Measurements from ENCODE around the gene RASAL2. TPM values are rescaled to one million over a fixed set of nuclear protein-coding genes. Genes with fewer than 3 reads are reported as not detected.
"Not testable (repeated sequence)": the region's sequence is repeated elsewhere in the genome, so short reads cannot be mapped to it uniquely, and the experiment has no call there.

The RASAL2 gene
- total RNA-seq, 1 donor from 2014 or later, result 7.7 TPM

DNA sequence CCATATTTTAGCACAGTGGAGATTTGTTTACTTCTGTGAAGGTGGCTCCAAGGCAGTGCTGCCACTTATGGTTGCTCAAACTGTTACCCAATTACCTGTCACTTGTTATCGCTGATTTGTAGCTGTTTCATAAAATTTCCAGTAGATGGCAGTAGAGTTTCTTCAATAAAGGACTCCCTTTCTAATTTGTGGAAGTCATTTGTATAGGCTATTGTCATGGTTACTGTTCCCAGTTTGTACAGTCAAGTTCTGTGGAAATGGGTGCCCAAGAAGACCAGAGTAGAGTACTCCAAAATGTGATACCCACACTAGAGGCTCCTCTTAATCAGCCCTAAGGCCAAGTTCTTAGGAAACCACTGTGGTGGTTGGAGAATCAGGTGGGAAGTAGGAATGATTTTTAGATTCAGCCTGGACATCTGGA is 216.8 kb downstream of the RASAL2 start:
- DNase-seq (ENCODE audit: low read depth), result peak; percentile 69
- TF ChIP-seq, protein P1, sequence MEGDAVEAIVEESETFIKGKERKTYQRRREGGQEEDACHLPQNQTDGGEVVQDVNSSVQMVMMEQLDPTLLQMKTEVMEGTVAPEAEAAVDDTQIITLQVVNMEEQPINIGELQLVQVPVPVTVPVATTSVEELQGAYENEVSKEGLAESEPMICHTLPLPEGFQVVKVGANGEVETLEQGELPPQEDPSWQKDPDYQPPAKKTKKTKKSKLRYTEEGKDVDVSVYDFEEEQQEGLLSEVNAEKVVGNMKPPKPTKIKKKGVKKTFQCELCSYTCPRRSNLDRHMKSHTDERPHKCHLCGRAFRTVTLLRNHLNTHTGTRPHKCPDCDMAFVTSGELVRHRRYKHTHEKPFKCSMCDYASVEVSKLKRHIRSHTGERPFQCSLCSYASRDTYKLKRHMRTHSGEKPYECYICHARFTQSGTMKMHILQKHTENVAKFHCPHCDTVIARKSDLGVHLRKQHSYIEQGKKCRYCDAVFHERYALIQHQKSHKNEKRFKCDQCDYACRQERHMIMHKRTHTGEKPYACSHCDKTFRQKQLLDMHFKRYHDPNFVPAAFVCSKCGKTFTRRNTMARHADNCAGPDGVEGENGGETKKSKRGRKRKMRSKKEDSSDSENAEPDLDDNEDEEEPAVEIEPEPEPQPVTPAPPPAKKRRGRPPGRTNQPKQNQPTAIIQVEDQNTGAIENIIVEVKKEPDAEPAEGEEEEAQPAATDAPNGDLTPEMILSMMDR (conservative IDR thresholded peaks at IDR 0.05; ENCODE audit: low read depth, low read length), result peak; percentile 76
- no peak overlapping the region for H3K4me3 ChIP-seq (ENCODE audit: low read depth, low read length)

GRCh38 chr1:178311164-178311563 is 217.3 kb downstream of the RASAL2 start:
- no peak overlapping the region for H3K4me3 ChIP-seq (ENCODE audit: low read depth, low read length)
- TF ChIP-seq, protein P1 (conservative IDR thresholded peaks at IDR 0.05; ENCODE audit: low read depth, low read length), result no peak
- no peak for DNase-seq (ENCODE audit: low read depth)

DNA sequence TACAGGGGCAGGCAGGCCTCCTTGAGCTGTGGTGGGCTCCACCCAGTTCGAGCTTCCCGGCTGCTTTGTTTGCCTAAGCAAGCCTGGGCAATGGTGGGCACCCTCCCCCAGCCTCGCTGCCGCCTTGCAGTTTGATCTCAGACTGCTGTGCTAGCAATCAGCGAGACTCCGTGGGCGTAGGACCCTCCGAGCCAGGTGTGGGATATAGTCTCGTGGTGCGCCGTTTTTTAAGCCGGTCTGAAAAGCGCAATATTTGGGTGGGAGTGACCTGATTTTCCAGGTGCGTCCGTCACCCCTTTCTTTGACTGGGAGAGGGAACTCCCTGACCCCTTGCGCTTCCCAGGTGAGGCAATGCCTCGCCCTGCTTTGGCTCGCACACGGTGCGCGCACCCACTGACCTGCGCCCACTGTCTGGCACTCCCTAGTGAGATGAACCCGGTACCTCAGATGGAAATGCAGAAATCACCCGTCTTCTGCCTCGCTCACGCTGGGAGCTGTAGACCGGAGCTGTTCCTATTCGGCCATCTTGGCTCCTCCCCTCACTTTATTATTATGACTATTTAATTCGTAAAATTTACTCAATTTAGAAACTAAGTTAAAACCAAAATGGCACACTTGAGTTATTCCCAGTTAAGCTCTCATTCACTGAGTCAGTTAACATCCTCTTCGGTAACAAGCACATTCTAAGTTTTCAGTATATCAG is 226.5 kb downstream of the RASAL2 start:
- not testable (repeated sequence) for H3K4me3 ChIP-seq (ENCODE audit: low read depth, low read length); DNase-seq (ENCODE audit: low read depth)

GRCh38 chr1:178323067-178323466 is 229.2 kb downstream of the RASAL2 start:
- DNase-seq (ENCODE audit: low read depth), result no peak
- H3K4me3 ChIP-seq (ENCODE audit: low read depth, low read length), result no peak overlapping the region
- TF ChIP-seq, protein P1 (conservative IDR thresholded peaks at IDR 0.05; ENCODE audit: low read depth, low read length), result no peak

DNA sequence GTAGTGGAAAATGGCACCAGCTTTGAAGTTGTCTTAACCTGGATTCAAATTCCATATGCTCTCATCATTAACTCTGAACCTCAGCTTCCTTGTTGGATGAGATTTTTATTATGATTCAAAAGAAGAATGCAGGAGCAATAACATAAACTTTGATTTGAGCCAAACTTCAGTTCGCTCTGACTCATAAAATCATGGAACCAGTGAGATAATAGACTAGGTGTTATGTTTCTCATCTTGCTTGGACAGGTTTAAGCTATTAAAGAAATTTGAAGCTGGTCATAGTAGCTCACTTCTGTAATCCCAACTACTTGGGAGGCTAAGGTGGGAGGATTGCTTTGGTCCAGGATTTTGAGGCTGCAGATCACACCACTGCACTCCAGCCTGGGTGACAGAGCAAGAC is 230.1 kb downstream of the RASAL2 start:
- H3K4me3 ChIP-seq (ENCODE audit: low read depth, low read length), result no peak overlapping the region
- TF ChIP-seq, protein P1 (conservative IDR thresholded peaks at IDR 0.05; ENCODE audit: low read depth, low read length), result no peak
- no peak for DNase-seq (ENCODE audit: low read depth)

DNA sequence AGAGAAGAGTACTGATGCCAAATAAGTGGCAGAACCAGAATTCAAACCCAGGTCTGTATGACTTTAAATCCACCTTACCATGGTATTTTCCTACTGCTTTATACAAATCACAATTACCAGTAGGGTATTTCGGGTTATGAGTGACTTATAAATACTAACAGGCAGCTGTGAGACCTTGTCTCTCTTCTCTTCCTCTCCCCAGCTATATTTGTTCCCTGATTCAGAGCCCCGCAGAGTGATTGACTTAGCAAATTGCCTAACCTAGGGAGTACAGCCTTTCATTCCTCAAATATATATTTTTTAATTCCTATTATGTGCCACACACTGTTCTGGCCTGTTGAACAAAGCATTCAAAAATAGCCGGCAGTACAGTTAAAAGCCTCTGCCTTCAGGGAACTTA is 234.8 kb downstream of the RASAL2 start:
- TF ChIP-seq, protein P1 (conservative IDR thresholded peaks at IDR 0.05; ENCODE audit: low read depth, low read length), result no peak
- no peak for DNase-seq (ENCODE audit: low read depth)
- H3K4me3 ChIP-seq (ENCODE audit: low read depth, low read length), result no peak overlapping the region

GRCh38 chr1:178330153-178330552 is 236.2 kb downstream of the RASAL2 start:
- TF ChIP-seq, protein P1 (conservative IDR thresholded peaks at IDR 0.05; ENCODE audit: low read depth, low read length), result no peak
- no peak for DNase-seq (ENCODE audit: low read depth)
- H3K4me3 ChIP-seq (ENCODE audit: low read depth, low read length), result no peak overlapping the region

Data from epithelial cell of proximal tubule (primary cell).